ENCODE data around the gene C1orf174. TPM values are rescaled to one million over a fixed set of nuclear protein-coding genes. Genes with fewer than 3 reads are reported as not detected.

Gene C1orf174
- total RNA-seq, 3 donors from 2014 or later (not counting 1 experiment from before 2014, with no cell fraction given): 52.9 to 62.3 (median 61.5) TPM

DNA sequence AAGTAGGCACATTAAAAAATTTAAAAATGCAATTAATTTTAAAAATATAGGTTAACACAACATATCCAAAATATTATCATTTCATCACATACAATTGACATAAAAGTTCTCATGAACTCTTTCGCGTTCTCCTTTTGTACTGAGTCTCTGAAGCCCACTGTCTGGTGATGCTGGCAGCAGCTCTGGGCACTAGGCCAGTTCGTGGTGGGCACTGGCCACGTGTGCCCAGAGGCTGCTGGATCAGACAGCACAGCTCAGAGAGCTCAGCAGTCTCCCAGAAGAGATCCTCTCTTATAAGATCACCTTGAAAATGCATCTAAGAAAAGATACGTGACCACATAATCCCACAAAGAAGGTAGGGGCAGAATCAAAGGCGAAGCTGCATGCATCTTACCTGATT is 53.0 kb downstream of the C1orf174 start:
- intact Hi-C loops (cut with micrococcal nuclease): no loop called here
- Histone ChIP-seq H3K9me3 (ENCODE audit: control insufficient read depth, insufficient read depth, low read length) (no peaks in the 10 kb centered on the region), H3K4me1 (ENCODE audit: control insufficient read depth, insufficient read depth, low read length) (no peaks in the 10 kb centered on the region), H3K36me3 (ENCODE audit: control insufficient read depth, insufficient read depth, low read length) (peaks cover 49% of the 10 kb centered on the region), H3K27ac (ENCODE audit: low read length) (no peak overlapping the region), H3K4me3 (ENCODE audit: low read length) (no peak overlapping the region), H3K27me3 (ENCODE audit: control insufficient read depth, insufficient read depth, low read length) (no peaks in the 10 kb centered on the region)
- no peak overlapping the region for H3K27ac Mint-ChIP-seq
- H3K36me3 Mint-ChIP-seq: peaks cover 5% of the 10 kb centered on the region
- H3K9me3 Mint-ChIP-seq: no peaks in the 10 kb centered on the region
- TF ChIP-seq, protein P1, sequence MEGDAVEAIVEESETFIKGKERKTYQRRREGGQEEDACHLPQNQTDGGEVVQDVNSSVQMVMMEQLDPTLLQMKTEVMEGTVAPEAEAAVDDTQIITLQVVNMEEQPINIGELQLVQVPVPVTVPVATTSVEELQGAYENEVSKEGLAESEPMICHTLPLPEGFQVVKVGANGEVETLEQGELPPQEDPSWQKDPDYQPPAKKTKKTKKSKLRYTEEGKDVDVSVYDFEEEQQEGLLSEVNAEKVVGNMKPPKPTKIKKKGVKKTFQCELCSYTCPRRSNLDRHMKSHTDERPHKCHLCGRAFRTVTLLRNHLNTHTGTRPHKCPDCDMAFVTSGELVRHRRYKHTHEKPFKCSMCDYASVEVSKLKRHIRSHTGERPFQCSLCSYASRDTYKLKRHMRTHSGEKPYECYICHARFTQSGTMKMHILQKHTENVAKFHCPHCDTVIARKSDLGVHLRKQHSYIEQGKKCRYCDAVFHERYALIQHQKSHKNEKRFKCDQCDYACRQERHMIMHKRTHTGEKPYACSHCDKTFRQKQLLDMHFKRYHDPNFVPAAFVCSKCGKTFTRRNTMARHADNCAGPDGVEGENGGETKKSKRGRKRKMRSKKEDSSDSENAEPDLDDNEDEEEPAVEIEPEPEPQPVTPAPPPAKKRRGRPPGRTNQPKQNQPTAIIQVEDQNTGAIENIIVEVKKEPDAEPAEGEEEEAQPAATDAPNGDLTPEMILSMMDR (IDR thresholded peaks at IDR 0.05): no peak
- WGBS (ENCODE audit: insufficient coverage): 85% methylated on average over 5 of the region's 6 CpGs
- H3K27me3 Mint-ChIP-seq (ENCODE audit: low read depth in 2 of 2): no peaks in the 10 kb centered on the region
- DNase-seq (no peak), ATAC-seq (no peak)
- H3K4me1 Mint-ChIP-seq: no peaks in the 10 kb centered on the region
- no peak overlapping the region for H3K4me3 Mint-ChIP-seq

DNA sequence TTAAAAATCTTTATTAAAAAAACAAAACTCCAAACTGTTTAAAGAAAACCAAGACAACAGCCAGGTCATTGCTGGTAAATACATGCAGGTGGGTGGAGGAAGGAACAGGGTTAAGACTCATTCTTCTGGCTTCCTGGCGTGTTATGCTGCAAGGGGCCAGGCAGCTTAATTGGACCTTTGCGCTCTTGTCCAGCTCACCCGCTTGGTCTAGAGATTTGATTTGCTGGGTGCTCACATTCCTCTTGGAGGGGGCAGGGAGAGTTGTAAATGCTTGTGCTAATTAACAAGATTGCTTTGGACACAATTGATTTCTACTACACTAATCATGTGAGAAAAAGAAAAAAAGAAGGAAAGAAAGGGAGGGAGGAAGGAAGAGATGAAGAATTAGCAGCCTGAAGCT is 53.5 kb downstream of the C1orf174 start:
- Mint-ChIP-seq H3K27me3 (ENCODE audit: low read depth in 2 of 2) (no peaks in the 10 kb centered on the region), H3K36me3 (peaks cover 5% of the 10 kb centered on the region), H3K4me3 (no peak overlapping the region), H3K4me1 (no peaks in the 10 kb centered on the region), H3K27ac (no peak overlapping the region), H3K9me3 (no peaks in the 10 kb centered on the region)
- Histone ChIP-seq H3K4me3 (ENCODE audit: low read length) (no peak overlapping the region), H3K4me1 (ENCODE audit: control insufficient read depth, insufficient read depth, low read length) (no peaks in the 10 kb centered on the region), H3K27ac (ENCODE audit: low read length) (no peak overlapping the region), H3K27me3 (ENCODE audit: control insufficient read depth, insufficient read depth, low read length) (no peaks in the 10 kb centered on the region), H3K36me3 (ENCODE audit: control insufficient read depth, insufficient read depth, low read length) (peaks cover 45% of the 10 kb centered on the region), H3K9me3 (ENCODE audit: control insufficient read depth, insufficient read depth, low read length) (no peaks in the 10 kb centered on the region)
- ATAC-seq: no peak
- TF ChIP-seq, protein P1 (IDR thresholded peaks at IDR 0.05): no peak
- 95% methylated on average over 3 of the region's 3 CpGs for WGBS (ENCODE audit: insufficient coverage)
- no peak for DNase-seq
- intact Hi-C loops (cut with micrococcal nuclease): no loop called here

DNA sequence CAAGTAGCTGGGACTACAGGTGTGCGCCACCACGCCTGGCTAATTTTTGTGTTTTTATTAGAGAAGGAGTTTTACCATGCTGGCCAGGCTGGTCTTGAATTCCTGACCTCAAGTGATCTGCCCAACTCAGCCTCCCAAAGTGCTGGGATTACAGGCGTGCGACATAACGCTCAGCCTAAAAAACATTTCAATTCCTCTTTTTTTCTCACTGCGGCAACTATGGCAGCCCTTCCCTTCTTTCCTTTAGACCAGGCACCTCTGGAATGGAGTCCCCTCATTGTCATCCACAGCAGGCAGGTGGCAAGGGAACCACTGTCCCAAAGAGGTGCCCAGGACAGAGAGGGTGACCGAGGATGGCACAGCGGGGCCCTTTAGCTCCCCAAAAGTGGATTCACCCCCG is 57.2 kb downstream of the C1orf174 start:
- no peaks in the 10 kb centered on the region for H3K9me3 ChIP-seq (ENCODE audit: control insufficient read depth, insufficient read depth, low read length)
- H3K36me3 ChIP-seq (ENCODE audit: control insufficient read depth, insufficient read depth, low read length): peaks cover 49% of the 10 kb centered on the region
- H3K27me3 Mint-ChIP-seq (ENCODE audit: low read depth in 2 of 2): no peaks in the 10 kb centered on the region
- no peak overlapping the region for H3K4me3 ChIP-seq (ENCODE audit: low read length)
- no peak for DNase-seq
- no peak overlapping the region for H3K4me3 Mint-ChIP-seq
- H3K36me3 Mint-ChIP-seq: peaks cover 15% of the 10 kb centered on the region
- H3K4me1 ChIP-seq (ENCODE audit: control insufficient read depth, insufficient read depth, low read length): no peaks in the 10 kb centered on the region
- no peaks in the 10 kb centered on the region for H3K4me1 Mint-ChIP-seq
- WGBS (ENCODE audit: insufficient coverage): 76% methylated on average over 9 of the region's 9 CpGs
- TF ChIP-seq, protein P1 (IDR thresholded peaks at IDR 0.05): no peak
- intact Hi-C loops (cut with micrococcal nuclease): no loop called here
- H3K9me3 Mint-ChIP-seq: no peaks in the 10 kb centered on the region
- no peak overlapping the region for H3K27ac ChIP-seq (ENCODE audit: low read length)
- no peaks in the 10 kb centered on the region for H3K27me3 ChIP-seq (ENCODE audit: control insufficient read depth, insufficient read depth, low read length)
- ATAC-seq: no peak
- no peak overlapping the region for H3K27ac Mint-ChIP-seq

DNA sequence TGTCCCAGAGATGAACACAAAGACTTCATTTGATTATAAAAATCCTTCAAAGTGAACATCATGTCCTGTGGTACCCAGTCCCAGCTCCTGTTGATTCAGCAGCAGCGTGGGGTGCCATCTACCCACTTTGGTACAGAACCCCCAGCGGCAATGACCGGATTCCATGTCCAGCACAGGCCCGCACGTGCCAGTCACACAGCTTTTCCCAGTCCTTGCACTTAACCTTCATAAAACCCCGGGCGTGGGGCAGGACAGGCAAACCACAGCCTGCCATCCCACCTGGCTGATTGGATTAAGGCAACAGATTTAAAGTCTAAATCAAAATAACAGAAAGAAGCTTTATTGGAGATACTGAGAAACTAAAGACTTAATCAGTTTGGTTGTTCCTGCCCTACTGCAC is 58.6 kb downstream of the C1orf174 start:
- no peaks in the 10 kb centered on the region for H3K4me1 Mint-ChIP-seq
- H3K27ac ChIP-seq (ENCODE audit: low read length): no peak overlapping the region
- WGBS (ENCODE audit: insufficient coverage): 94% methylated on average over 7 of the region's 7 CpGs
- no peaks in the 10 kb centered on the region for H3K9me3 ChIP-seq (ENCODE audit: control insufficient read depth, insufficient read depth, low read length)
- no peak for ATAC-seq
- peaks cover 54% of the 10 kb centered on the region for H3K36me3 ChIP-seq (ENCODE audit: control insufficient read depth, insufficient read depth, low read length)
- no peaks in the 10 kb centered on the region for H3K9me3 Mint-ChIP-seq
- H3K36me3 Mint-ChIP-seq: peaks cover 15% of the 10 kb centered on the region
- no peak overlapping the region for H3K27ac Mint-ChIP-seq
- TF ChIP-seq, protein P1 (IDR thresholded peaks at IDR 0.05): no peak
- no peaks in the 10 kb centered on the region for H3K4me1 ChIP-seq (ENCODE audit: control insufficient read depth, insufficient read depth, low read length)
- H3K27me3 Mint-ChIP-seq (ENCODE audit: low read depth in 2 of 2): no peaks in the 10 kb centered on the region
- H3K4me3 ChIP-seq (ENCODE audit: low read length): no peak overlapping the region
- H3K27me3 ChIP-seq (ENCODE audit: control insufficient read depth, insufficient read depth, low read length): no peaks in the 10 kb centered on the region
- DNase-seq: no peak
- intact Hi-C loops (cut with micrococcal nuclease): no loop called here
- no peak overlapping the region for H3K4me3 Mint-ChIP-seq

Data from natural killer cell (primary cell).